Keratinocyte (primary cell): ENCODE results near the gene TAGLN3. TPM values are rescaled to one million over a fixed set of nuclear protein-coding genes. Genes with fewer than 3 reads are reported as not detected.
A peak's percentile ranks its signal among the peaks of the same experiment; 100 is the strongest.

Source experiments
- DNase-seq: peaks from one replicate; pipeline ENCODE4 v3.0.0-alpha.2; 2011; ENCODE audit warnings: low read depth, missing footprints, low spot score
- FAIRE-seq: peaks from 2 replicates; lab custom pipeline; 2011; peaks lifted over from hg19 to GRCh38; lab: Jason Lieb, UNC
- H2AFZ ChIP-seq: 2 replicates; pipeline ENCODE4 v1.6.0; 2012; ENCODE audit warnings: low read length, control low read depth, inconsistent platforms; ENCODE audit not compliant: control insufficient read depth
- H3K27ac ChIP-seq: 2 replicates; pipeline ENCODE4 v1.5.1; 2011; ENCODE audit warnings: low read length; ENCODE audit not compliant: control insufficient read depth, insufficient read depth
- H3K27me3 ChIP-seq: 3 replicates; pipeline ENCODE4 v1.6.0; 2011; ENCODE audit warnings: low read length; ENCODE audit not compliant: control insufficient read depth, insufficient read depth; ENCODE audit errors: extremely low read depth
- H3K36me3 ChIP-seq, 2 experiments: 2 replicates in 1 of 2; 3 replicates in 1 of 2; pipeline ENCODE4 v1.5.1; 2011; ENCODE audit warnings: low read length in 2 of 2, mild to moderate bottlenecking in 1 of 2; ENCODE audit not compliant: control insufficient read depth in 2 of 2, insufficient read depth in 2 of 2; ENCODE audit errors: extremely low read depth in 1 of 2
- H3K4me1 ChIP-seq: 3 replicates; pipeline ENCODE4 v1.5.1; 2011; ENCODE audit warnings: low read length; ENCODE audit not compliant: control insufficient read depth, insufficient read depth; ENCODE audit errors: extremely low read depth
- H3K4me2 ChIP-seq: 3 replicates; pipeline ENCODE4 v1.6.0; 2011; ENCODE audit warnings: low read depth, low read length; ENCODE audit not compliant: control insufficient read depth, insufficient read depth; ENCODE audit errors: extremely low read depth
- H3K4me3 ChIP-seq, 3 experiments: fragments of 200-600 bp in 1 of 3; sonication (generic) in 1 of 3; 2 replicates in 2 of 3; 3 replicates in 1 of 3; pipeline ENCODE4 v1.5.1; 2011 to 2016; ENCODE audit warnings: low read length in 3 of 3, mild to moderate bottlenecking in 3 of 3, control low read depth in 2 of 3, inconsistent platforms in 1 of 3, low read depth in 1 of 3, mixed read lengths in 1 of 3, mixed run types in 1 of 3, moderate library complexity in 1 of 3; ENCODE audit not compliant: control insufficient read depth in 2 of 3, insufficient read depth in 2 of 3; ENCODE audit errors: extremely low read depth in 1 of 3
- H3K79me2 ChIP-seq: 2 replicates; pipeline ENCODE4 v1.6.0; 2012; ENCODE audit warnings: low read length; ENCODE audit not compliant: control insufficient read depth, insufficient read depth
- H3K9ac ChIP-seq: 3 replicates; pipeline ENCODE4 v1.6.0; 2011; ENCODE audit warnings: low read length; ENCODE audit not compliant: control insufficient read depth, insufficient read depth; ENCODE audit errors: extremely low read depth
- H3K9me1 ChIP-seq: 3 replicates; pipeline ENCODE4 v1.6.0; 2011; ENCODE audit warnings: low read length; ENCODE audit not compliant: control insufficient read depth, insufficient read depth; ENCODE audit errors: extremely low read depth
- H3K9me3 ChIP-seq: 2 replicates; pipeline ENCODE4 v1.5.1; 2012; ENCODE audit warnings: low read depth, low read length; ENCODE audit not compliant: control insufficient read depth
- H4K20me1 ChIP-seq: 3 replicates; pipeline ENCODE4 v1.6.0; 2011; ENCODE audit warnings: low read length; ENCODE audit not compliant: control insufficient read depth, insufficient read depth; ENCODE audit errors: extremely low read depth
- CTCF ChIP-seq, 3 experiments: IDR thresholded peaks in 1 of 3; conservative IDR thresholded peaks in 1 of 3; optimal IDR thresholded peaks in 1 of 3; 2 replicates in 2 of 3; 3 replicates in 1 of 3; pipeline versions ENCODE3 to v1.5.1; 2011; ENCODE audit warnings: low read length in 3 of 3, mild to moderate bottlenecking in 3 of 3, moderate library complexity in 2 of 3, control low read depth in 1 of 3, inconsistent platforms in 1 of 3; ENCODE audit not compliant: insufficient read depth in 2 of 3; ENCODE audit errors: extremely low read depth in 1 of 3
- EZH2 ChIP-seq: IDR thresholded peaks from one replicate; pipeline ENCODE4 v1.6.1; 2012; ENCODE audit warnings: inconsistent platforms, mild to moderate bottlenecking, low read length, moderate library complexity
- dilution Hi-C: fragments of 300-500 bp; cut with MboI; formaldehyde crosslinking; loops from one replicate; pipeline ENCODE4 v1.7.0; 2020; ENCODE audit warnings: low sequenced_read_pairs; ENCODE audit not compliant: extremely low pct_ligation_motif_present
- polyA plus RNA-seq, 5 experiments: library from polyadenylated mRNA; depleted of rRNA in 3 of 5; stranded (reverse) in 3 of 5; stranded (forward) in 1 of 5; unstranded in 1 of 5; fragments of >200 nt; gene quantifications; 1 replicate in 1 of 5; 2 replicates in 3 of 5; 3 replicates in 1 of 5; pipeline versions ENCODE4 v1.2.1 to v1.2.3, GENCODE V29; 2011 to 2012; ENCODE audit warnings: missing spikeins in 2 of 5, low read depth in 1 of 5, low replicate concordance in 1 of 5

The TAGLN3 gene
- polyA plus RNA-seq, 1 donor (not counting 4 experiments of a cell fraction or from before 2014, with no cell fraction given) = 8.9 TPM

- TF ChIP-seq EZH2 (no peak), CTCF (optimal IDR thresholded peaks at IDR 0.05 in 1 of 3, IDR thresholded peaks at IDR 0.05 in 1 of 3, conservative IDR thresholded peaks at IDR 0.05 in 1 of 3; ENCODE audit: extremely low read depth in 1 of 3, insufficient read depth in 2 of 3, low read length in 3 of 3) (peak; percentile 66 to 78 (median 67))
- no peaks in the 10 kb centered on the region for H3K79me2 ChIP-seq
Observed at GRCh38 chr3:112013058-112013783, 14.5 kb downstream of the TAGLN3 start.

GRCh38 chr3:112013784-112014143, 15.0 kb downstream of the TAGLN3 start:
- Histone ChIP-seq H3K4me3 (no peak overlapping the region), H3K9me1 (no peaks in the 10 kb centered on the region), H3K36me3 (no peaks in the 10 kb centered on the region), H3K27me3 (no peaks in the 10 kb centered on the region), H3K9ac (no peak overlapping the region), H3K27ac (no peak overlapping the region), H3K4me1 (peaks cover 8% of the 10 kb centered on the region), H3K4me2 (no peak overlapping the region), H3K9me3 (no peaks in the 10 kb centered on the region), H4K20me1 (no peaks in the 10 kb centered on the region), H2AFZ (no peak overlapping the region), H3K79me2 (no peaks in the 10 kb centered on the region)
- dilution Hi-C loops = no loop called here
- no peak for TF ChIP-seq EZH2
- TF ChIP-seq CTCF (optimal IDR thresholded peaks at IDR 0.05 in 1 of 3, IDR thresholded peaks at IDR 0.05 in 1 of 3, conservative IDR thresholded peaks at IDR 0.05 in 1 of 3; ENCODE audit: extremely low read depth in 1 of 3, insufficient read depth in 2 of 3, low read length in 3 of 3) = no peak
- FAIRE-seq (peak; percentile 59), DNase-seq (no peak)

More at GRCh38 chr3:112013058-112013783, 14.5 kb downstream of the TAGLN3 start:
- no peaks in the 10 kb centered on the region for H3K27me3 ChIP-seq
- DNase-seq (no peak), FAIRE-seq (peak; percentile 75)
- H3K4me3 ChIP-seq = no peak overlapping the region
- H3K27ac ChIP-seq = no peak overlapping the region
- dilution Hi-C loops = no loop called here
- no peak overlapping the region for H2AFZ ChIP-seq
- no peak overlapping the region for H3K9ac ChIP-seq
- no peak overlapping the region for H3K4me2 ChIP-seq
- H4K20me1 ChIP-seq = no peaks in the 10 kb centered on the region
- H3K36me3 ChIP-seq = no peaks in the 10 kb centered on the region
- H3K9me3 ChIP-seq = no peaks in the 10 kb centered on the region
- H3K9me1 ChIP-seq = no peaks in the 10 kb centered on the region
- peaks cover 8% of the 10 kb centered on the region for H3K4me1 ChIP-seq
